Stimulated activated CD4-positive, alpha-beta T cell treated with anti-CD3 and anti-CD28 coated beads, TNF-alpha, amount 100 ng/mL, for 1 hour (primary cell): ENCODE measurements around the gene ERC2.

Experiments
- DNase-seq, 3 donors: peaks; one replicate each; pipeline ENCODE4 v3.0.0-alpha.2; 2020; ENCODE audit warnings: low read depth in 3 of 3, low spot score in 1 of 3

ERC2 gene

DNA sequence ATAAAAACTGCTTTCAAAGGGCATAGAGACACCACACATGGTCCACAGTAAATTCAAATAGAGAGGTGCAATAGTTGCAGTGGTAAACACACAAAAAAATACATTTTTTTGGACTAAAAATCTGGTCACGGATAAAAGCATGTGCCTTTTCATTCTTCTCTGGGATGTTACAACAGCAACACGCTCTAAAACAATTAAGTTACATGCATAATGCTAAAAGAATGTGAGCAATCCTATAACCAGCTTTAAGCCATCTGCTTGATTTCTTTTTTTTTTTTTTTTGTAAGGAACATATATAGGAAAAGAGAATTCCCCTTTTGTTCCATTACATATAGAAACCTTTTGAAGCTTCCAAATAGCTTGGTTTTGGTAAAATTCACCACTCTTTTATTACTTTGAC lies 1001.2 kb downstream of the ERC2 start:
- no peak for DNase-seq

DNA sequence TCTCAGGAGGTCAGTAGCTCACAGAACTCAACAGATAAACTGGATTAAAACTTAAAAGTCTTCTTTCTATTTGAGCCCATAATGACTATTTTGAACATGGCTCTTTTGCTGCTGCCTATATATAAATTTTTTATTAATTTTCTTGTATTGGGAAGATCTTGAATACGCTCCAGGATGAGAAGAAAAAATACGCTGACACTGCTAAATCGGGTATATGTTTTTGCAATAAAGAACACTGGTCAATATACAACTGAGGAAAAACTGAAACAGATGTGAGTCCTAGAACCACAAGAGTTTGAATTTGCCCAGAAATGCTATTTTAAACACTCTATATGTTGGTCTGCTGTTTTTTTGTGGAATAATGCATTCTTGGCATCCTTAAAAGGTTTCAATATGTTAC lies 1001.7 kb downstream of the ERC2 start:
- no peak for DNase-seq

DNA sequence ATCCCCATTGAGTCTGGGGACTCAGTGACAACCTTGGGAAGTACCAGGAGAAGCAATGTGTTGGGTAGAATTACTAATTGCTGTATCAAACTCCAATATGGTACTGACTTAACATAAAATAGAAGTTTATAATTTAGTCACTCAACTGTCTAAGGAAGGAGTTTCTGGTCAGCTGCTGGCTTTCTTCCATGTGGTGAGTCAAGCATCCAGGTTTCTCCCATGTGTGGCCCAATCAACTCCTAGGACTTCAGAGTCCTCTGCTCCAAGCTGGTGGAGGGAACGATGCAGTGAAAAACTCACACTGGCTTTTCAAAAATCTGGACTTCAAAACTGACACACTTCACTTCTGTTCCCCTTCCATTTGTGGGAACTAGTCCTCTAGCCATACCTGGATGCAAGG lies 1006.4 kb downstream of the ERC2 start:
- DNase-seq, result no peak

- no peak for DNase-seq
These were observed 1008.4 kb downstream of the ERC2 start for GRCh38 chr3:55459838-55460237.
